SK-N-SH (cell line): ENCODE measurements around the gene CHRND. TPM values are rescaled to one million over a fixed set of nuclear protein-coding genes. Genes with fewer than 3 reads are reported as not detected.

Source experiments
- CTCF ChIA-PET: fragments of 300-600, 350-600 bp; formaldehyde crosslinking; extraction: SDS; loops from one replicate; lab custom pipeline; 2021; lab: Yijun Ruan, JAX
- POLR2A ChIA-PET: fragments of 350-600 bp; sonication (Branson Sonifier 250); formaldehyde crosslinking; extraction: SDS; loops from one replicate; lab custom pipeline; 2020; ENCODE audit warnings: antibody characterized with exemption, inconsistent platforms; lab: Yijun Ruan, JAX
- DNase-seq: peaks from one replicate; pipeline ENCODE4 v3.0.0; 2012
- H2AFZ ChIP-seq: fragments of 200-600 bp; sonication (generic); 2 replicates; pipeline ENCODE4 v1.8.1; 2016; ENCODE audit warnings: antibody characterized with exemption, mild to moderate bottlenecking, low read depth
- H3F3A ChIP-seq: fragments of 200-600 bp; sonication (generic); replicated peaks from 2 replicates; pipeline ENCODE3; 2016; ENCODE audit warnings: antibody characterized with exemption, mild to moderate bottlenecking; ENCODE audit not compliant: insufficient read depth
- H3K27ac ChIP-seq, 2 experiments: fragments of 200-500 bp in 1 of 2; fragments of 200-600 bp in 1 of 2; sonication (Bioruptor generic) in 1 of 2; sonication (generic), shearing (Covaris generic) in 1 of 2; 2 replicates each; pipeline versions ENCODE4 v1.5.1 to v1.6.1; 2014 to 2016; ENCODE audit warnings: low read depth in 2 of 2, inconsistent platforms in 1 of 2, low read length in 1 of 2, mild to moderate bottlenecking in 1 of 2, mixed read lengths in 1 of 2
- H3K27me3 ChIP-seq: fragments of 200-600 bp; sonication (generic), shearing (Covaris generic); 2 replicates; pipeline ENCODE4 v1.6.1; 2016; ENCODE audit warnings: mixed run types; ENCODE audit not compliant: insufficient read depth
- H3K36me3 ChIP-seq, 2 experiments: fragments of 200-500 bp in 1 of 2; fragments of 200-600 bp in 1 of 2; sonication (Bioruptor generic) in 1 of 2; sonication (generic) in 1 of 2; replicated peaks in 1 of 2; 2 replicates each; pipeline versions ENCODE3 to v1.5.1; 2014 to 2016; ENCODE audit warnings: low read length in 1 of 2, mild to moderate bottlenecking in 1 of 2; ENCODE audit not compliant: insufficient read depth in 2 of 2, control insufficient read depth in 1 of 2
- H3K4me1 ChIP-seq, 2 experiments: fragments of 200-500 bp in 1 of 2; fragments of 200-600 bp in 1 of 2; sonication (Bioruptor generic) in 1 of 2; sonication (generic), shearing (Covaris generic) in 1 of 2; 2 replicates each; pipeline versions ENCODE4 v1.5.1 to v1.6.1; 2014 to 2016; ENCODE audit warnings: low read depth in 1 of 2, low read length in 1 of 2, mixed run types in 1 of 2; ENCODE audit not compliant: insufficient read depth in 2 of 2, control insufficient read depth in 1 of 2
- H3K4me2 ChIP-seq: fragments of 200-600 bp; sonication (generic), shearing (Covaris generic); 2 replicates; pipeline ENCODE4 v1.6.1; 2017; ENCODE audit warnings: mixed run types
- H3K4me3 ChIP-seq, 2 experiments: fragments of 200-500 bp in 1 of 2; fragments of 200-600 bp in 1 of 2; sonication (Bioruptor generic) in 1 of 2; sonication (generic), shearing (Covaris generic) in 1 of 2; 2 replicates each; pipeline versions ENCODE4 v1.5.1 to v1.8.1; 2014 to 2016; ENCODE audit warnings: low read depth in 2 of 2, inconsistent platforms in 1 of 2, low read length in 1 of 2, mild to moderate bottlenecking in 1 of 2, mixed read lengths in 1 of 2, moderate library complexity in 1 of 2
- H3K79me2 ChIP-seq: fragments of 200-600 bp; sonication (generic); 2 replicates; pipeline ENCODE4 v1.8.1; 2017; ENCODE audit warnings: mild to moderate bottlenecking; ENCODE audit not compliant: insufficient read depth
- H3K9ac ChIP-seq: fragments of 200-600 bp; sonication (generic); 2 replicates; pipeline ENCODE4 v1.6.1; 2017; ENCODE audit warnings: mixed run types
- H3K9me2 ChIP-seq: fragments of 200-600 bp; sonication (generic); 2 replicates; pipeline ENCODE4 v1.6.1; 2017; ENCODE audit warnings: mixed run types
- H3K9me3 ChIP-seq: fragments of 200-600 bp; sonication (generic); 2 replicates; pipeline ENCODE4 v1.6.1; 2017; ENCODE audit warnings: mixed run types, mild to moderate bottlenecking, moderate library complexity
- H4K20me1 ChIP-seq: fragments of 200-600 bp; sonication (generic); 2 replicates; pipeline ENCODE4 v1.6.1; 2017; ENCODE audit warnings: mild to moderate bottlenecking, mixed run types; ENCODE audit not compliant: insufficient read depth
- CHD2 ChIP-seq: fragments of 150-350 bp; IDR thresholded peaks from 2 replicates; pipeline ENCODE4 v1.6.1; 2018; ENCODE audit warnings: low read length; ENCODE audit not compliant: partially characterized antibody
- ELF1 ChIP-seq: IDR thresholded peaks from 2 replicates; pipeline ENCODE4 v1.4.0; 2012
- EP300 ChIP-seq, 2 experiments: IDR thresholded peaks; 2 replicates each; pipeline versions ENCODE4 v1.4.0 to v1.6.1; 2012; ENCODE audit warnings: borderline replicate concordance in 1 of 2, low read depth in 1 of 2, low read length in 1 of 2
- EZH2phosphoT487 ChIP-seq: fragments of 200-600 bp; sonication (generic); IDR thresholded peaks from 2 replicates; pipeline ENCODE4 v1.6.1; 2017; ENCODE audit warnings: low read depth, mixed run types, mild to moderate bottlenecking, antibody characterized with exemption, moderate library complexity, borderline replicate concordance
- FOXJ3 ChIP-seq: sonication (generic); formaldehyde crosslinking; IDR thresholded peaks from 2 replicates; pipeline ENCODE4 v1.5.1; 2020; ENCODE audit warnings: mild to moderate bottlenecking, missing genetic modification reagents
- IRF3 ChIP-seq: fragments of 150-350 bp; IDR thresholded peaks from 2 replicates; pipeline ENCODE4 v1.6.1; 2016; ENCODE audit warnings: mild to moderate bottlenecking, low read depth, low read length
- MEF2A ChIP-seq: IDR thresholded peaks from 2 replicates; pipeline ENCODE4 v1.4.0; 2012; ENCODE audit warnings: low read depth, borderline replicate concordance
- MXI1 ChIP-seq: IDR thresholded peaks from 2 replicates; pipeline ENCODE4 v1.6.1; 2012; ENCODE audit warnings: mild to moderate bottlenecking, low read depth, low read length, improper control_type of control experiment
- NRF1 ChIP-seq: IDR thresholded peaks from 2 replicates; pipeline ENCODE4 v1.6.1; 2012; ENCODE audit warnings: low read depth, mild to moderate bottlenecking, low read length
- REST ChIP-seq: IDR thresholded peaks from 2 replicates; pipeline ENCODE4 v1.6.1; 2012; ENCODE audit warnings: mild to moderate bottlenecking, low read depth, low read length, moderate library complexity
- RXRA ChIP-seq: IDR thresholded peaks from 2 replicates; pipeline ENCODE4 v1.4.0; 2012; ENCODE audit warnings: low read depth, mild to moderate bottlenecking, borderline replicate concordance
- SIN3A ChIP-seq: IDR thresholded peaks from 2 replicates; pipeline ENCODE4 v1.6.1; 2012; ENCODE audit warnings: low read depth, mild to moderate bottlenecking, low read length, moderate library complexity, borderline replicate concordance
- TAF1 ChIP-seq: IDR thresholded peaks from 2 replicates; pipeline ENCODE4 v1.6.1; 2012; ENCODE audit warnings: low read depth, mild to moderate bottlenecking, low read length, moderate library complexity, borderline replicate concordance
- TCF12 ChIP-seq: IDR thresholded peaks from 2 replicates; pipeline ENCODE4 v1.4.0; 2012
- TEAD4 ChIP-seq: IDR thresholded peaks from 2 replicates; pipeline ENCODE4 v1.4.0; 2012; ENCODE audit warnings: mild to moderate bottlenecking, borderline replicate concordance; ENCODE audit not compliant: insufficient read depth
- USF1 ChIP-seq: IDR thresholded peaks from 2 replicates; pipeline ENCODE4 v1.4.0; 2012; ENCODE audit warnings: low read depth, borderline replicate concordance
- USF2 ChIP-seq: fragments of 150-350 bp; IDR thresholded peaks from 2 replicates; pipeline ENCODE4 v1.6.1; 2017; ENCODE audit warnings: antibody characterized with exemption, low read length, low read depth, borderline replicate concordance
- YY1 ChIP-seq: IDR thresholded peaks from 2 replicates; pipeline ENCODE4 v1.4.0; 2012; ENCODE audit warnings: low read depth, mild to moderate bottlenecking
- WGBS: methylation state at CpG from one replicate; pipeline ENCODE4 v1.1.6; 2017; ENCODE audit warnings: low lambda C conversion rate; 5-methylcytosine and 5-hydroxymethylcytosine counted together
- polyA plus RNA-seq, 3 experiments: library from polyadenylated mRNA; depleted of rRNA; stranded (reverse); fragments of >200 nt; gene quantifications; 2 replicates each; pipeline ENCODE4 v1.2.3, GENCODE V29; 2012

CHRND gene
- polyA plus RNA-seq, 1 of the 3 experiments (the other 2 are of a cell fraction): 0.12 TPM

- no peaks in the 10 kb centered on the region for H4K20me1 ChIP-seq
- no peak for TF ChIP-seq MXI1
- TF ChIP-seq ELF1: no peak
- TF ChIP-seq EP300 (IDR thresholded peaks at IDR 0.05; ENCODE audit: borderline replicate concordance in 1 of 2, low read depth in 1 of 2, low read length in 1 of 2): no peak
- TF ChIP-seq MEF2A: no peak
- TF ChIP-seq TAF1: no peak
- no peak for TF ChIP-seq REST
- no peak for TF ChIP-seq YY1
- no peak for TF ChIP-seq EZH2phosphoT487
- TF ChIP-seq CHD2: no peak
- TF ChIP-seq USF2: no peak
- TF ChIP-seq RXRA: no peak
- TF ChIP-seq NRF1: no peak
- POLR2A ChIA-PET: no interaction called here
- peaks cover 34 to 45% of the 10 kb centered on the region in 2 experiments for H3K36me3 ChIP-seq
- 0 out of 4 replicates have a peak, but pooled peaks cover 0 to 4% of the 10 kb centered on the region in 2 experiments for H3K4me1 ChIP-seq
- DNase-seq: no peak
- CTCF ChIA-PET: no interaction called here
- no peak overlapping the region for H3K4me3 ChIP-seq
- no peaks in the 10 kb centered on the region for H3K79me2 ChIP-seq
- no peak overlapping the region for H3K9ac ChIP-seq
- no peak overlapping the region for H3K27ac ChIP-seq
- H3K27me3 ChIP-seq: no peaks in the 10 kb centered on the region
- H3K9me2 ChIP-seq: no peaks in the 10 kb centered on the region
- no peaks in the 10 kb centered on the region for H3F3A ChIP-seq
- H2AFZ ChIP-seq: no peak overlapping the region
- H3K4me2 ChIP-seq: no peak overlapping the region
- WGBS: 96% methylated on average over 1 of the region's 1 CpG
- no peaks in the 10 kb centered on the region for H3K9me3 ChIP-seq
Measured at GRCh38 chr2:232575404-232575746, 49.4 kb downstream of the CHRND start.

- Histone ChIP-seq H3K27me3 (no peaks in the 10 kb centered on the region), H3K79me2 (no peaks in the 10 kb centered on the region), H3K4me2 (no peak overlapping the region), H3K4me1 (0 out of 4 replicates have a peak, but pooled peaks cover 0 to 4% of the 10 kb centered on the region in 2 experiments), H3K4me3 (no peak overlapping the region), H3K36me3 (peaks cover 20 to 51% of the 10 kb centered on the region in 2 experiments), H4K20me1 (no peaks in the 10 kb centered on the region), H3K27ac (no peak overlapping the region), H3K9me3 (no peaks in the 10 kb centered on the region), H2AFZ (no peak overlapping the region), H3K9me2 (no peaks in the 10 kb centered on the region), H3F3A (no peaks in the 10 kb centered on the region), H3K9ac (no peak overlapping the region)
- ChIA-PET CTCF (interaction anchor here (0.8 kb wide), 1 partner anchor 54 kb away, joined by 3 read pairs; no protein-coding TSS in a partner anchor), POLR2A (no interaction called here)
- no peak for DNase-seq
- no peak for TF ChIP-seq MXI1
- TF ChIP-seq USF1: no peak
- no peak for TF ChIP-seq FOXJ3
- no peak for TF ChIP-seq IRF3
- no peak for TF ChIP-seq NRF1
- no peak for TF ChIP-seq RXRA
- TF ChIP-seq TCF12: no peak
- TF ChIP-seq TEAD4: no peak
- TF ChIP-seq SIN3A: no peak
- no peak for TF ChIP-seq EZH2phosphoT487
- WGBS: 88% methylated on average over 2 of the region's 2 CpGs
Measured at GRCh38 chr2:232576995-232577394, 51.0 kb downstream of the CHRND start.
